ENCODE results near the gene ZNF77. TPM values are rescaled to one million over a fixed set of nuclear protein-coding genes. Genes with fewer than 3 reads are reported as not detected.
"Not testable (repeated sequence)": the region's sequence is repeated elsewhere in the genome, so short reads cannot be mapped to it uniquely, and the experiment has no call there.

Gene ZNF77
- total and polyA plus RNA-seq, 5 donors: 2.1 to 4.0 (median 2.3) TPM

- Histone ChIP-seq H3K9me3 (ENCODE audit: control insufficient read depth, low read length) (no peaks in the 10 kb centered on the region), H3K27me3 (ENCODE audit: control insufficient read depth, insufficient read depth) (no peaks in the 10 kb centered on the region), H3K27ac (ENCODE audit: low read length) (no peak overlapping the region), H3K4me3 (ENCODE audit: low read length) (no peak overlapping the region), H3K4me1 (ENCODE audit: control insufficient read depth, insufficient read depth, low read length) (no peaks in the 10 kb centered on the region)
- intact Hi-C loops (cut with DNase I): no loop called here
- WGBS: 83% methylated on average over 53 of the region's 53 CpGs
- peak in 1 of 3 donors; percentile 59 for DNase-seq
- peak; percentile 40 to 41 for ATAC-seq
Observed at GRCh38 chr19:2926341-2927031, 18.3 kb downstream of the ZNF77 start.

DNA sequence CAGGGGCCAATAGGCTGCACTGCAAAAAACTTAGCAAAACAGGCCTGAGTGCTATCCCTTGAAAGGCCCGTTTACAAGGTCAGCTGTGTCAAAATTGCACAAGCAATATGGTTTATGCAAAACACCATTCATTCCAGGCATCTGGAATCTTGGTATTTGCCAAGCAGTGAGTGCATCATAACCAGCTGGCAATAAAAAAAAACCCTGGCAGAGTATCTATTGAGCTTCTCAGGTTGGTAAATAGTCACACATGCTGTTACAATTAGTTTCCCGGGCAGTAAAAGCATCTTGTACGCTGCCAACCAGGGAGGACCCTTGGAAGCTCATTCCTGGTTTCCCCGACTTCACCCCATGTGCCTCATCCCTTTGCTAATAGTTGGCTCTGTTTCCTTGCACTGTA, 21.3 kb downstream of the ZNF77 start:
- H3K9me3 ChIP-seq (ENCODE audit: control insufficient read depth, low read length): no peaks in the 10 kb centered on the region
- 62% methylated on average over 4 of the region's 4 CpGs for WGBS
- no peak overlapping the region for H3K27ac ChIP-seq (ENCODE audit: low read length)
- no peak overlapping the region for H3K4me3 ChIP-seq (ENCODE audit: low read length)
- no peaks in the 10 kb centered on the region for H3K27me3 ChIP-seq (ENCODE audit: control insufficient read depth, insufficient read depth)
- DNase-seq (no peak), ATAC-seq (no peak)
- no peaks in the 10 kb centered on the region for H3K4me1 ChIP-seq (ENCODE audit: control insufficient read depth, insufficient read depth, low read length)
- intact Hi-C loops (cut with DNase I): no loop called here

DNA sequence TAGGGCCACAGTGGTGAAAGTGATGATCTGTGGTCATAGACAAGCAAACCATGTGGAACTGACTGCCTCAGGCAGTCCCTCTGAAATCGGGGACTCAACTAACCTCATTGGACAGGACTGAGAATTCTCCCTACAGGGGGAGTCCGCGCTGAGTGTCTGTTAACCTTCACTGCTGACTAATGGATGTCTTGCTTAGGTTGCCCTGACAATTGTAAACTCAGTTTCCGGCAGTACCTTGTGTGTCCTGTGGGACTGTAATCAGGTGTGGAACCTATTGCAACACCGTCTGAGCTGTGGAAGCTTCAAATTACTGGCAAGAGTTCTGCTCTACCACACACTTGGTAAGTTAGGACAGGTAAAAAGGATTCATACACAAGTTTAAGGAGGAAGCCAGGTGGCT, 21.8 kb downstream of the ZNF77 start:
- 55% methylated on average over 5 of the region's 5 CpGs for WGBS
- Histone ChIP-seq H3K4me1 (ENCODE audit: control insufficient read depth, insufficient read depth, low read length) (no peaks in the 10 kb centered on the region), H3K4me3 (ENCODE audit: low read length) (no peak overlapping the region), H3K27me3 (ENCODE audit: control insufficient read depth, insufficient read depth) (no peaks in the 10 kb centered on the region), H3K9me3 (ENCODE audit: control insufficient read depth, low read length) (no peaks in the 10 kb centered on the region), H3K27ac (ENCODE audit: low read length) (no peak overlapping the region)
- ATAC-seq (no peak), DNase-seq (no peak)
- intact Hi-C loops (cut with DNase I): no loop called here

- Histone ChIP-seq H3K27ac (ENCODE audit: low read length) (no peak overlapping the region), H3K4me1 (ENCODE audit: control insufficient read depth, insufficient read depth, low read length) (no peaks in the 10 kb centered on the region), H3K4me3 (ENCODE audit: low read length) (no peak overlapping the region), H3K9me3 (ENCODE audit: control insufficient read depth, low read length) (peaks cover 7% of the 10 kb centered on the region), H3K27me3 (ENCODE audit: control insufficient read depth, insufficient read depth) (no peaks in the 10 kb centered on the region)
- no peak for DNase-seq
- intact Hi-C loops (cut with DNase I): no loop called here
- 98% methylated on average over 16 of the region's 16 CpGs for WGBS
- no peak for ATAC-seq
Observed at GRCh38 chr19:2917275-2918184, 27.2 kb downstream of the ZNF77 start.

GRCh38 chr19:2912306-2912705, 32.5 kb downstream of the ZNF77 start:
- intact Hi-C loops (cut with DNase I): no loop called here
- DNase-seq: no peak

DNA sequence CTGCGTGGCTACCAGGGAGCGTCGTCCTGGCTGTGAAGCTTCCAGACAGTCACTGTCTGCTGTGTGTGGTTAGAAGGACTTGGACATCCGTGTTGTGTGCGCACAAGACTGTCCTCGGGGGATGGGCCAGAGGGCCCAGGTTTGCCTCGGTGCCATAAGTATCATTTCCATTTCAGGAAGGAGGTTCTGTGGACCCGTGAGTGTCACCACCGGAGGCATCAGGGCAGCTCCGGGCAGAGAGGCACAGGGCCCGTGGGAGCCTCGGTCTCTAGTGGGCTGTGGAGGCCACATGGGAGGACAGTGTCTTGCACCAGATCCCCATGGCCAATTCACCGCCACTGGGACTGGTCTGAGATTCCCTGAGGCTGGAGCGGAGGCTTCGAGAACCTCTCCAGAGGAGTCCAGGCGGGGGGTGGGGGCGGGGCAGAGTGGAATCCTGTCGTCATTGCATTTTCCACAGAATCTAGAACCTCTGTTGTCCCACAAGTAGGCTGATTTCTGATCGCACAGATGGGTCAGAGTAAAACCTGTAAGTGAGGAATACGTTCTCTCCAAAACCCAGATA, 38.1 kb downstream of the ZNF77 start:
- Histone ChIP-seq H3K27ac (ENCODE audit: low read length) (no peak overlapping the region), H3K4me1 (ENCODE audit: control insufficient read depth, insufficient read depth, low read length) (no peaks in the 10 kb centered on the region), H3K9me3 (ENCODE audit: control insufficient read depth, low read length) (no peaks in the 10 kb centered on the region), H3K4me3 (ENCODE audit: low read length) (no peak overlapping the region), H3K27me3 (ENCODE audit: control insufficient read depth, insufficient read depth) (no peaks in the 10 kb centered on the region)
- ATAC-seq (peak in 1 of 2 donors; percentile 31), DNase-seq (no peak)
- intact Hi-C loops (cut with DNase I): no loop called here
- 92% methylated on average over 20 of the region's 20 CpGs for WGBS

More at GRCh38 chr19:2912306-2912705, 32.5 kb downstream of the ZNF77 start:
- no peak for ATAC-seq
- no peaks in the 10 kb centered on the region for H3K4me1 ChIP-seq (ENCODE audit: control insufficient read depth, insufficient read depth, low read length)
- no peak overlapping the region for H3K27ac ChIP-seq (ENCODE audit: low read length)
- no peak overlapping the region for H3K4me3 ChIP-seq (ENCODE audit: low read length)
- H3K9me3 ChIP-seq (ENCODE audit: control insufficient read depth, low read length): peaks cover 5% of the 10 kb centered on the region
- 97% methylated on average over 5 of the region's 5 CpGs for WGBS
- H3K27me3 ChIP-seq (ENCODE audit: control insufficient read depth, insufficient read depth): no peaks in the 10 kb centered on the region

DNA sequence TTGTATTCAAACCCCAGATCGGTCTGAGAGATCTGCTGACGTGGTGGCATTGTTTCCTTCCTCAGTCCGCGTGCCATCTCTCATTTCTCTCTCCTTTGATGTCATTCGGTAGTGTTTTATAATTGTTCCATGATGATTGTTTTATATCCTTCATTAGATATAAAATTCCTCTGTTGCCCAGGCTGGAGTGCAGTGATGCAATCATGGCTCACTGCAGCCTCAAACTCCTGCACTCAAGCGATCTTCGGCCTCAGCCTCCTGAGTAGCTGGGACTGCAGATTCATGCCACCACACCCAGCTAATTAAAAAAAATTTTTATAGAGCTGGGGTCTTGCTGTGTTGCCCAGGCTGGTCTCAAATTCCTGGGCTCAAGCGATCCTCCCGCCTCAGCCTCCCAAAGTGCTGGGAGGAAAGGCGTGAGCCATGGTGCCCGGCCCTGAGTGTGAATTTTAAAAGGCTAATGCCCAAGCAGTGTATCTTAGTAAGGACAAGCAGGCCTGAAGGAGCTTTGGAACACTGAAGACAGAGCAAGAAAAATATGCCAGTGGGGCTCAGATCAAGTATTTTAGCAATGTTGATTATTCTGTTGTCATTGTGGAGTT, 38.8 kb downstream of the ZNF77 start:
- Histone ChIP-seq H3K4me3 (ENCODE audit: low read length) (no peak overlapping the region), H3K27me3 (ENCODE audit: control insufficient read depth, insufficient read depth) (no peaks in the 10 kb centered on the region), H3K4me1 (ENCODE audit: control insufficient read depth, insufficient read depth, low read length) (no peaks in the 10 kb centered on the region), H3K27ac (ENCODE audit: low read length) (no peak overlapping the region), H3K9me3 (ENCODE audit: control insufficient read depth, low read length) (no peaks in the 10 kb centered on the region)
- 89% methylated on average over 11 of the region's 11 CpGs for WGBS
- intact Hi-C loops (cut with DNase I): no loop called here
- no peak for DNase-seq
- ATAC-seq: no peak

DNA sequence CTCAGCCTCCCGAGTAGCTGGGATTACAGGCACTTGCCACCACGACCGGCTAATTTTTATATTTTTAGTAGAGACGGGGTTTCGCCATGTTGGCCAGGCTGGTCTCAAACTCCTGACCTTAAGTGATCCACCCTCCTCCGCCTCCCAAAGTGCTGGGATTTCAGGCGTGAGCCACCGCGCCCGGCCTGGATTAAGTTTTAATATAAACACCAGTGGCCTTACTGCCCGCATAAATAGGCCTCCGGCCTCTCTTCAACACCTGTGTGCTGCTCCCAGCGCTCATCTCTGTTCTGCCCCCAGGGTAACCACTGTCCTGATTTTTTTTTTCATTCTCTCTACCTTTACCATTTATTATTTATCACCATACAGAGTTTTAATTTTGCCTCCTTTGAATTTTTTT, 41.4 kb downstream of the ZNF77 start:
- H3K9me3 ChIP-seq (ENCODE audit: control insufficient read depth, low read length); intact Hi-C loops (cut with DNase I); H3K4me1 ChIP-seq (ENCODE audit: control insufficient read depth, insufficient read depth, low read length); H3K27ac ChIP-seq (ENCODE audit: low read length); H3K4me3 ChIP-seq (ENCODE audit: low read length); ATAC-seq; H3K27me3 ChIP-seq (ENCODE audit: control insufficient read depth, insufficient read depth); DNase-seq: not testable (repeated sequence)
- WGBS: 90% methylated on average over 13 of the region's 13 CpGs

DNA sequence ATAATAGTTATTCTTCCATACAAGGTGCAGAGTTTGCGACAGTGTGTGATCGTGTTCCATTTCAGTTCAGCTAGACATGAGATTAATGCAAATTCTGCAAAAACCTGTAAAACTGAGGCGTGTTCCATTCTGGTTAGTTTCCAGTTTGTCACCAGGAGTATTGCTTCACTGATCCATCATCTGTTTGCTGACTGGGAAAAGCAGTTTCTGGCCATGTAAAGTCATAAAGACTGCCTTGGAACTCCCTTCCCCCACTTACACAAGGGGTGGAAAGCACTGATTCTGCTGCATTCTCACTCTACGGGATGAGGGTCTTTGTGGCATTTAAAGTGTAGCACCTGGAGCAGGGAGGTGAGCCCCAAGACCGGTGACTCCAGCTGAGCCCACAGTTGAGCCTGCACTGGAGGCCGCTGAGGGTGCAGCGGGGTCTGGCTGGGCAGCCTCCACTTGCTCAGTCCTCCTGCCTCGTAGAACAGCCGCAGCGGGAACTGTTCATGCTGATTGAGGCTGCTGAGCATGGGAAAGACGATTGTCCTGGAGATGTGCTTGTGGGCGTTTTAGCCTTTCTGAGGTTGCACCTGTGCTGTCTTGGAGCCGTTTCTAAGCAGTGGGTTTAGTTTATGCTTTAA, 42.1 kb downstream of the ZNF77 start:
- Histone ChIP-seq H3K4me1 (ENCODE audit: control insufficient read depth, insufficient read depth, low read length) (no peaks in the 10 kb centered on the region), H3K27ac (ENCODE audit: low read length) (no peak overlapping the region), H3K4me3 (ENCODE audit: low read length) (no peak overlapping the region), H3K27me3 (ENCODE audit: control insufficient read depth, insufficient read depth) (no peaks in the 10 kb centered on the region), H3K9me3 (ENCODE audit: control insufficient read depth, low read length) (no peaks in the 10 kb centered on the region)
- intact Hi-C loops (cut with DNase I): no loop called here
- DNase-seq (no peak), ATAC-seq (no peak)
- 89% methylated on average over 13 of the region's 13 CpGs for WGBS

DNA sequence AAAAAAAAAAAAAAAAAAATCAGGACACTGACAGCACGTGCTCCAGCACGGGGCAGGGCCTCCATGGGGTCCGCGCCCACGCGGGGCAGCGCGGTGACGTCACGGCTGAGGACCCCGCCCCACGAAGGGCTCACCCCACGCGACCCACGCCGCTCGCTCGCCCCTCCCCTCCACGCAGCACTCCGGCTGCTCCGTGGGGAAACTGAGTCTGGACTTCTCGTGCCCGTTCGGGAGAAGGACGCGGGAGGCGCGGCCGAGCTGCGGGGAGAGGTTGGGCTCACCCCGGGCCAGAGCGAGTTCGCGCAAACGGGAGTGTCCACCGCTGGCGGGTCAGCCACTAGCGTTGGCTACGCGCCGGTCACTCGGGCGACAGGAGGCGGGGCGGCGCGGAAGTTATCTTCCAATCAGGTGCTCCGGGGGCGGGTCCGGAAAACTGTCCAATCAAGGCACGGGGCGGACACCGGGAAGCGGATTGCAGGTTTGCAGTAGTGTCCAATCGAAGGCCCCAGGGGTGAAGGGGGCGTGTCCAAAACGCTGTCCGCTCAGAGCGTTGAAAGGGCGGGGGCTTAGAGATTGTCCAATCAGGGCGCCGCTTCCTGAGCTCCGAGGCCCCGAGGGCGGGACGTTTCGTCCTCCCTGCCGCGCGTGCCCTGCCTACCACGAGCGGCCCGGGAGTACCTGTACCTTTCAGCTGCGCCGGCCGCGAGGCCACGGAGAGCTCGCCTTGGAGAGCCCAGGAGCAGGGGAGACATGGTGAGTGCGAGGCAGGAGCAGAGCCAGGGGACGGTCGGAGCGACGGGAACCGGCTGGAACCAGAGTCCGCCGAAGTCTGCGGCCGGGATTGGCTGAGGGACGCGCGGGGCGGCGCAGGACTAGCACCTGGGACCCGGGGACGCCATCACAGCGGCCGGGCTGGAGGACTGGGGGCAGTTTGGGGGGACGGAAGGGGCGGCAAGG, 44.2 kb downstream of the ZNF77 start, which contains the start of gene ZNF57:
ZNF57 (plus strand) TSS at position 633 of the 957 bp plus-strand sequence; CDS start at position 751, 118 bp downstream.
- under 1% methylated on average over 100 of the region's 100 CpGs for WGBS
- Histone ChIP-seq H3K27me3 (ENCODE audit: control insufficient read depth, insufficient read depth) (no peaks in the 10 kb centered on the region), H3K4me1 (ENCODE audit: control insufficient read depth, insufficient read depth, low read length) (no peaks in the 10 kb centered on the region), H3K27ac (ENCODE audit: low read length) (peak within 1 kb of the TSS; percentile 18), H3K4me3 (ENCODE audit: low read length) (peak within 1 kb of the TSS; percentile 46), H3K9me3 (ENCODE audit: control insufficient read depth, low read length) (no peaks in the 10 kb centered on the region)
- intact Hi-C loops (cut with DNase I): no loop called here
- peak; percentile 100 for DNase-seq
- ATAC-seq: peak; percentile 99
